ENCODE data around the gene TWIST2. TPM values are rescaled to one million over a fixed set of nuclear protein-coding genes. Genes with fewer than 3 reads are reported as not detected.

The TWIST2 gene
- total RNA-seq, 3 donors from 2014 or later: 38.2 to 200 (median 178) TPM

DNA sequence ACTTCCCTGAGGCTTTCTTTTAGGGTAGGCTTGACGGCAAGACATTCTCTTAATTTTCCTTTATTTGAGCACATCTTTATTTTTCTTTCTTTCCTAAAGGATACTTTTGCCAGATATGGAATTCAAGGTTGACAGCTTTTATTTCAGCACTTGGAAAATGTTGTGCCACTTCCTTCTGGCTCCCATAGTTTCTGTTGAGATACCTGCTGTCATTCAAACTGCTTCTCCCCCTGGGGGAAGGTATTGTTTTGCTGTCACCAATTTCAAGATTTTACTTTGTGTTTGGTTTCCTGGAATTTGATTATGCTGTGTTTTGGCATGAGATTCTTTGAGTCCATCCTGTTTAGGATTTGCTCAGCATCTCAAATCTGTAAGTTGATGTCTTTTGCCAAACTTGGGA lies 39.1 kb upstream of the TWIST2 start:
- H3K4me3 ChIP-seq: no peak overlapping the region
- no peaks in the 10 kb centered on the region for H3K36me3 ChIP-seq
- TF ChIP-seq POLR2A (IDR thresholded peaks at IDR 0.05) (no peak), POLR2AphosphoS5 (IDR thresholded peaks at IDR 0.05) (no peak)
- TF ChIP-seq, protein P1, sequence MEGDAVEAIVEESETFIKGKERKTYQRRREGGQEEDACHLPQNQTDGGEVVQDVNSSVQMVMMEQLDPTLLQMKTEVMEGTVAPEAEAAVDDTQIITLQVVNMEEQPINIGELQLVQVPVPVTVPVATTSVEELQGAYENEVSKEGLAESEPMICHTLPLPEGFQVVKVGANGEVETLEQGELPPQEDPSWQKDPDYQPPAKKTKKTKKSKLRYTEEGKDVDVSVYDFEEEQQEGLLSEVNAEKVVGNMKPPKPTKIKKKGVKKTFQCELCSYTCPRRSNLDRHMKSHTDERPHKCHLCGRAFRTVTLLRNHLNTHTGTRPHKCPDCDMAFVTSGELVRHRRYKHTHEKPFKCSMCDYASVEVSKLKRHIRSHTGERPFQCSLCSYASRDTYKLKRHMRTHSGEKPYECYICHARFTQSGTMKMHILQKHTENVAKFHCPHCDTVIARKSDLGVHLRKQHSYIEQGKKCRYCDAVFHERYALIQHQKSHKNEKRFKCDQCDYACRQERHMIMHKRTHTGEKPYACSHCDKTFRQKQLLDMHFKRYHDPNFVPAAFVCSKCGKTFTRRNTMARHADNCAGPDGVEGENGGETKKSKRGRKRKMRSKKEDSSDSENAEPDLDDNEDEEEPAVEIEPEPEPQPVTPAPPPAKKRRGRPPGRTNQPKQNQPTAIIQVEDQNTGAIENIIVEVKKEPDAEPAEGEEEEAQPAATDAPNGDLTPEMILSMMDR (IDR thresholded peaks at IDR 0.05): no peak
- peaks cover 5 to 14% of the 10 kb centered on the region in 2 donors for H3K9me3 ChIP-seq
- H3K27me3 ChIP-seq: no peaks in the 10 kb centered on the region
- DNase-seq (ENCODE audit: low spot score in 2 of 2): no peak
- no peaks in the 10 kb centered on the region for H3K4me1 ChIP-seq
- no peak overlapping the region for H3K27ac ChIP-seq
- intact Hi-C loops (cut with DNase I; ENCODE audit: low total_unique reads): no loop called here

DNA sequence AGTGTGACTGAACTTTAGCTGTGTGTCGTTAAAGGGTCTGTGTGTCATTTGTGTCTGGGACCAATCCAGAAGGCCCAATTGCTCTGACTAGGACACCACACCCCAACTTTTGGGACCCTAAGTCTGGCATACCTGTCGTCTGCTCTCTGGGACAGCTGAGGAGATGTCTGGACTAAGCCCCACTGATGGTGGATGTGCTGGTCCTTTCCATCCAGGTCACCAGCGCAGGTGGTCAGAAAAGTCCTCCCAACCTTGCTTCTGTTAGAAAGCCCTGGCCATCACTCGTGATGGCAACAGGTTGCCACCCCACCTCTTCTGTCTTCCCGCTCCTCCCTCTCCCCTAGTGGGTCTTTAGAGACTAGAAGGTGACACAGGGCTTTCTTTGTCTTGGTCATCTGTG lies 37.6 kb upstream of the TWIST2 start:
- H3K27me3 ChIP-seq: no peaks in the 10 kb centered on the region
- no peak for DNase-seq (ENCODE audit: low spot score in 2 of 2)
- no peaks in the 10 kb centered on the region for H3K4me1 ChIP-seq
- peak overlapping the region in 1 of 2 donors; percentile 74 for H3K27ac ChIP-seq
- H3K36me3 ChIP-seq: no peaks in the 10 kb centered on the region
- intact Hi-C loops (cut with DNase I; ENCODE audit: low total_unique reads): no loop called here
- peaks cover 5 to 14% of the 10 kb centered on the region in 2 donors for H3K9me3 ChIP-seq
- TF ChIP-seq, protein P1 (IDR thresholded peaks at IDR 0.05): no peak
- TF ChIP-seq POLR2AphosphoS5 (IDR thresholded peaks at IDR 0.05) (no peak), POLR2A (IDR thresholded peaks at IDR 0.05) (no peak)
- no peak overlapping the region for H3K4me3 ChIP-seq

DNA sequence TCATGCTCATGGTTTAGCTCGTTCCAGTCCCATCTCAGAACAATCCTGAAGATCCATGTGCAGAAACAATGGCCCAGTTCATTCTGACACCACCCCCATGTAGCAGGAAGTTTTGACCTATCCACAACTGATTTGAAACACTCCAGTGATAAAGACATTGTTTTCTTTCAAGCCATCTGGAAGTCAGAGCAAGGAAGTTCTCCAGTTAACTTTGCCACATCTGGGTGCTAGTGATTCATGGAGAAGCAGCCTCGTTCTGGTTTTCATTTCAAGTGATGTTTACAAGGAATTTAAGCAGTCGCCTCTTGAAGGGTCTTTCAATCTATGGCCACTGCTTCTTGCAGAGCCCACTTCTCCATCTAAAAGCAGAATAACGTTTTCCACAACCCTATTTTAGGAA lies 36.6 kb upstream of the TWIST2 start:
- no peaks in the 10 kb centered on the region for H3K27me3 ChIP-seq
- no peaks in the 10 kb centered on the region for H3K36me3 ChIP-seq
- TF ChIP-seq POLR2AphosphoS5 (IDR thresholded peaks at IDR 0.05) (no peak), POLR2A (IDR thresholded peaks at IDR 0.05) (no peak)
- TF ChIP-seq, protein P1 (IDR thresholded peaks at IDR 0.05): no peak
- H3K4me1 ChIP-seq: no peaks in the 10 kb centered on the region
- DNase-seq (ENCODE audit: low spot score in 2 of 2): no peak
- intact Hi-C loops (cut with DNase I; ENCODE audit: low total_unique reads): no loop called here
- H3K4me3 ChIP-seq: peak overlapping the region in 2 of 3 donors; percentile 8 to 15
- H3K27ac ChIP-seq: peak overlapping the region; percentile 19 to 74
- peaks cover 5 to 14% of the 10 kb centered on the region in 2 donors for H3K9me3 ChIP-seq

DNA sequence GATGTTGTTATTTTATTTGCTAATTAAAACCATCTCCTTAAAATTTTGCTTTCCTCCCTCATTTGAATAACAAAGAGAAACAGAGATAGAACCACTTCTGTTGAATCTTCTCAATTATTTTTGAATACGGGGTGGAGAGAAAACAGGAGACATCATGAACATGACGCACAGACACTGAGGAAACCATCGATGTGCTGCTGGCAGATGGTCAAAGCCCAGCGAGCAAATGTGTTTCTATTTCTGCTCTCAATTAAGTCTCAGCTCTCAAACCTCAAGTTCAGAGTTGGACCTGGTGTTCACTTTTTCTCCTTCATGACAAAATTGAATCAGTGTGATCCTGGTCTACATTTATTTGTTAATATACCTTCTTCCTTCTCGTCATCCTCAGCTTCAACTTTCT lies 36.1 kb upstream of the TWIST2 start:
- Histone ChIP-seq H3K4me1 (no peaks in the 10 kb centered on the region), H3K36me3 (no peaks in the 10 kb centered on the region), H3K27me3 (no peaks in the 10 kb centered on the region), H3K9me3 (peaks cover 5 to 14% of the 10 kb centered on the region in 2 donors), H3K27ac (peak overlapping the region; percentile 19 to 74), H3K4me3 (peak overlapping the region in 2 of 3 donors; percentile 8 to 15)
- DNase-seq (ENCODE audit: low spot score in 2 of 2): no peak
- intact Hi-C loops (cut with DNase I; ENCODE audit: low total_unique reads): no loop called here
- TF ChIP-seq, protein P1 (IDR thresholded peaks at IDR 0.05): no peak
- TF ChIP-seq POLR2AphosphoS5 (IDR thresholded peaks at IDR 0.05) (no peak), POLR2A (IDR thresholded peaks at IDR 0.05) (no peak)

DNA sequence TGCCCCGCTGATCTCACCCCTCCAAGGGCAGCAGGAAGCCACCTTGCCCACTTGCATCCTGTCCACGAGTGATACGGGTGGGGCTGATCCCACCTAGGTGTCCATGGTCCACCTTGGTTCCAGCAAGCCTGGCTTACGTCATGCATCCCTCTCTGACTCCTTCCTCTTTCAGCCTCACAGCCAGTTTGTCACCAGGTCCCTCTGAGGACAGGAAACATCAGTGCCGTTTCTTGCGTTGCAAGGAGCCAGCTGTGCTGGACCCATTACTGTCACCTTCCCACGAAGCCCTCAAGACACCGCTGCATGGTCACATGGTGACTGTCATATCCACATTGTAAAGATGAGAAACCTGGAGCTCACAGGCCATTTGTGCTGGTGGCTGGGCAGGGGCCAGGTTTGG lies 34.8 kb upstream of the TWIST2 start:
- Histone ChIP-seq H3K4me3 (no peak overlapping the region), H3K4me1 (no peaks in the 10 kb centered on the region), H3K27me3 (peaks cover 0 to 5% of the 10 kb centered on the region in 2 donors), H3K36me3 (no peaks in the 10 kb centered on the region), H3K9me3 (peaks cover 5 to 14% of the 10 kb centered on the region in 2 donors), H3K27ac (no peak overlapping the region)
- intact Hi-C loops (cut with DNase I; ENCODE audit: low total_unique reads): no loop called here
- no peak for DNase-seq (ENCODE audit: low spot score in 2 of 2)
- TF ChIP-seq POLR2AphosphoS5 (IDR thresholded peaks at IDR 0.05) (no peak), POLR2A (IDR thresholded peaks at IDR 0.05) (no peak)
- TF ChIP-seq, protein P1 (IDR thresholded peaks at IDR 0.05): no peak

All from breast epithelium (tissue), 4 donors.